HCT116 (cell line): ENCODE measurements around the gene CTIF. TPM values are rescaled to one million over a fixed set of nuclear protein-coding genes. Genes with fewer than 3 reads are reported as not detected.

Experiments
- ATAC-seq: fragments of 200-7000 bp; cut with Tn5 transposase; 2 replicates; pipeline ENCODE4 v1.9.1; 2020; ENCODE audit warnings: mild to moderate bottlenecking, moderate library complexity
- BruUV-seq: library from RNA; stranded (reverse); fragments of 400-500 nt; replicated peaks from 2 replicates; lab custom pipeline; 2021; lab: Mats Ljungman, UMichigan
- CTCF ChIA-PET: fragments of 300-600 bp; sonication (Branson Sonifier 250); formaldehyde crosslinking; loops from one replicate; lab custom pipeline; 2021; ENCODE audit warnings: antibody characterized with exemption; lab: Charles Lee
- POLR2A ChIA-PET: fragments of 300-600, 350-600 bp; sonication (Branson Sonifier 250); formaldehyde crosslinking; loops from one replicate; lab custom pipeline; 2021; ENCODE audit warnings: antibody characterized with exemption; lab: Charles Lee
- RAD21 ChIA-PET, 2 experiments: fragments of 300-600 bp; sonication (Branson Sonifier 250); formaldehyde crosslinking; loops; one replicate each; lab custom pipeline; 2023; ENCODE audit warnings: low total read pairs in 2 of 2; ENCODE audit not compliant: uncharacterized antibody in 2 of 2, unreplicated experiment in 2 of 2, low non-redundant PET in 1 of 2; lab: Charles Lee
- DNase-seq: peaks from one replicate; pipeline ENCODE4 v3.0.0-alpha.2; 2010; ENCODE audit warnings: low read depth, low spot score
- H2AFZ ChIP-seq: fragments of 200-600 bp; shearing (Covaris generic), sonication (generic); 2 replicates; pipeline ENCODE4 v1.6.1; 2017; ENCODE audit warnings: low read depth, mixed run types, mixed read lengths, antibody characterized with exemption, low read length; ENCODE audit not compliant: poor library complexity, severe bottlenecking
- H3K27ac ChIP-seq: 2 replicates; pipeline ENCODE4 v1.5.1; 2012; ENCODE audit warnings: low read depth, low read length
- H3K27me3 ChIP-seq: fragments of 200-600 bp; sonication (generic); 2 replicates; pipeline ENCODE4 v1.6.1; 2016; ENCODE audit warnings: mixed run types, low read length, mixed read lengths; ENCODE audit not compliant: insufficient read depth
- H3K36me3 ChIP-seq, 2 experiments: fragments of 200-500 bp in 1 of 2; fragments of 200-600 bp in 1 of 2; sonication (Bioruptor generic) in 1 of 2; sonication (generic) in 1 of 2; 2 replicates each; pipeline versions ENCODE4 v1.5.1 to v1.6.1; 2014 to 2016; ENCODE audit warnings: low read length in 2 of 2, inconsistent platforms in 1 of 2, mixed read lengths in 1 of 2, mixed run types in 1 of 2; ENCODE audit not compliant: insufficient read depth in 2 of 2, control insufficient read depth in 1 of 2
- H3K4me1 ChIP-seq, 2 experiments: fragments of 200-600 bp in 1 of 2; sonication (generic) in 1 of 2; 2 replicates each; pipeline versions ENCODE4 v1.5.1 to v1.6.1; 2012 to 2017; ENCODE audit warnings: low read length in 2 of 2, inconsistent platforms in 1 of 2, mild to moderate bottlenecking in 1 of 2, mixed read lengths in 1 of 2, mixed run types in 1 of 2, moderate library complexity in 1 of 2; ENCODE audit not compliant: insufficient read depth in 2 of 2, control insufficient read depth in 1 of 2
- H3K4me2 ChIP-seq: fragments of 200-600 bp; sonication (generic); 2 replicates; pipeline ENCODE4 v1.6.1; 2017; ENCODE audit warnings: mixed run types, low read length, mixed read lengths
- H3K4me3 ChIP-seq, 2 experiments: fragments of 200-600 bp in 1 of 2; sonication (generic) in 1 of 2; replicated peaks in 1 of 2; 2 replicates each; pipeline ENCODE4 v1.5.1; 2011 to 2016; ENCODE audit warnings: low read length in 2 of 2, control low read depth in 1 of 2, low read depth in 1 of 2, mild to moderate bottlenecking in 1 of 2, mixed read lengths in 1 of 2, mixed run types in 1 of 2
- H3K79me2 ChIP-seq: fragments of 200-600 bp; sonication (generic); 2 replicates; pipeline ENCODE4 v1.6.1; 2017; ENCODE audit warnings: mild to moderate bottlenecking, mixed run types, low read length, moderate library complexity, mixed read lengths; ENCODE audit not compliant: insufficient read depth
- H3K9ac ChIP-seq: fragments of 200-600 bp; sonication (generic); 2 replicates; pipeline ENCODE4 v1.6.1; 2016; ENCODE audit warnings: low read length, mixed read lengths
- H3K9me2 ChIP-seq: fragments of 200-600 bp; sonication (generic), shearing (Covaris generic); 2 replicates; pipeline ENCODE4 v1.6.1; 2017; ENCODE audit warnings: mixed run types, mild to moderate bottlenecking, moderate library complexity; ENCODE audit not compliant: insufficient read depth
- H3K9me3 ChIP-seq, 2 experiments: fragments of 200-500 bp in 1 of 2; fragments of 200-600 bp in 1 of 2; sonication (Bioruptor generic) in 1 of 2; sonication (generic) in 1 of 2; 2 replicates each; pipeline ENCODE4 v1.6.1; 2014 to 2017; ENCODE audit warnings: low read length in 2 of 2, mixed read lengths in 2 of 2, inconsistent platforms in 1 of 2, low read depth in 1 of 2, mild to moderate bottlenecking in 1 of 2, mixed run types in 1 of 2, moderate library complexity in 1 of 2; ENCODE audit not compliant: control insufficient read depth in 1 of 2, insufficient read depth in 1 of 2
- H4K20me1 ChIP-seq: fragments of 200-600 bp; sonication (generic), shearing (Covaris generic); 2 replicates; pipeline ENCODE4 v1.6.1; 2017; ENCODE audit warnings: mixed run types, mild to moderate bottlenecking, moderate library complexity; ENCODE audit not compliant: insufficient read depth
- CEBPB ChIP-seq: IDR thresholded peaks from 2 replicates; pipeline ENCODE4 v1.6.1; 2012; ENCODE audit warnings: low read depth
- EGR1 ChIP-seq: IDR thresholded peaks from 2 replicates; pipeline ENCODE4 v1.6.1; 2012; ENCODE audit warnings: low read depth
- ELF1 ChIP-seq: IDR thresholded peaks from 2 replicates; pipeline ENCODE4 v1.6.1; 2012; ENCODE audit warnings: low read depth, borderline replicate concordance
- EZH2 ChIP-seq: fragments of 200-600 bp; sonication (generic); IDR thresholded peaks from 2 replicates; pipeline ENCODE4 v1.6.1; 2017; ENCODE audit warnings: antibody characterized with exemption, mixed run types
- FOSL1 ChIP-seq: IDR thresholded peaks from 2 replicates; pipeline ENCODE4 v1.6.1; 2012; ENCODE audit warnings: low read depth
- JUND ChIP-seq: IDR thresholded peaks from 2 replicates; pipeline ENCODE4 v1.6.1; 2012
- POLR2A ChIP-seq: IDR thresholded peaks from 2 replicates; pipeline ENCODE4 v1.7.0; 2011; ENCODE audit warnings: borderline replicate concordance; ENCODE audit not compliant: insufficient read depth, insufficient read length; ENCODE audit errors: extremely low read depth
- POLR2AphosphoS5 ChIP-seq: IDR thresholded peaks from 2 replicates; pipeline ENCODE4 v1.6.1; 2011; ENCODE audit warnings: mild to moderate bottlenecking, low read depth, low read length, moderate library complexity
- RAD21 ChIP-seq: IDR thresholded peaks from 2 replicates; pipeline ENCODE4 v1.6.1; 2012; ENCODE audit warnings: low read depth, mild to moderate bottlenecking
- SP1 ChIP-seq: IDR thresholded peaks from 2 replicates; pipeline ENCODE4 v1.6.1; 2012; ENCODE audit warnings: low read depth
- SRF ChIP-seq: IDR thresholded peaks from 2 replicates; pipeline ENCODE4 v1.6.1; 2012; ENCODE audit warnings: low read depth
- TCF7L2 ChIP-seq: IDR thresholded peaks from 2 replicates; pipeline ENCODE4 v1.7.0; 2011; ENCODE audit warnings: borderline replicate concordance, inconsistent platforms; ENCODE audit not compliant: insufficient read depth, insufficient read length; ENCODE audit errors: extremely low read depth
- YY1 ChIP-seq: IDR thresholded peaks from 2 replicates; pipeline ENCODE4 v1.6.1; 2011; ENCODE audit warnings: low read length, low read depth, moderate library complexity, mild to moderate bottlenecking; ENCODE audit not compliant: insufficient replicate concordance; ENCODE audit errors: extremely low read depth
- ZFX ChIP-seq: fragments of 450-650 bp; IDR thresholded peaks from 2 replicates; pipeline ENCODE4 v1.6.1; 2017
- ZNF274 ChIP-seq: fragments of 200-500 bp; sonication (Bioruptor generic); IDR thresholded peaks from 2 replicates; pipeline ENCODE4 v1.6.1; 2014; ENCODE audit warnings: mild to moderate bottlenecking, low read depth, low read length, inconsistent platforms
- intact Hi-C: fragments of 100-400 bp; cut with micrococcal nuclease; formaldehyde crosslinking; loops from 2 replicates; pipeline ENCODE4 v1.10.0; 2022
- total RNA-seq: library from RNA; stranded (reverse); gene quantifications from one replicate; pipeline ENCODE4 v1.2.1, GENCODE V29; 2021; ENCODE audit not compliant: unreplicated experiment
- TF ChIP-seq, protein P1 (sequence below), 3 experiments: fragments of 200-600 bp in 1 of 3; sonication (generic) in 1 of 3; IDR thresholded peaks in 2 of 3; conservative IDR thresholded peaks in 1 of 3; 2 replicates each; pipeline ENCODE4 v1.5.1; 2012 to 2017; ENCODE audit warnings: low read depth in 2 of 3, low read length in 2 of 3, antibody characterized with exemption in 1 of 3, borderline replicate concordance in 1 of 3, control low read depth in 1 of 3, mild to moderate bottlenecking in 1 of 3, mixed read lengths in 1 of 3, mixed run types in 1 of 3, moderate library complexity in 1 of 3; ENCODE audit not compliant: insufficient read depth in 1 of 3
- TF ChIP-seq, protein P2 (sequence below): IDR thresholded peaks from 2 replicates; pipeline ENCODE4 v1.6.1; 2012
- TF ChIP-seq, protein P3 (sequence below): IDR thresholded peaks from 2 replicates; pipeline ENCODE4 v1.6.1; 2012; ENCODE audit warnings: low read depth
- TF ChIP-seq, protein P4 (sequence below): IDR thresholded peaks from 2 replicates; pipeline ENCODE4 v1.6.1; 2012

The CTIF gene
- total RNA-seq, 1 experiment from 2014 or later = 19.7 TPM

DNA sequence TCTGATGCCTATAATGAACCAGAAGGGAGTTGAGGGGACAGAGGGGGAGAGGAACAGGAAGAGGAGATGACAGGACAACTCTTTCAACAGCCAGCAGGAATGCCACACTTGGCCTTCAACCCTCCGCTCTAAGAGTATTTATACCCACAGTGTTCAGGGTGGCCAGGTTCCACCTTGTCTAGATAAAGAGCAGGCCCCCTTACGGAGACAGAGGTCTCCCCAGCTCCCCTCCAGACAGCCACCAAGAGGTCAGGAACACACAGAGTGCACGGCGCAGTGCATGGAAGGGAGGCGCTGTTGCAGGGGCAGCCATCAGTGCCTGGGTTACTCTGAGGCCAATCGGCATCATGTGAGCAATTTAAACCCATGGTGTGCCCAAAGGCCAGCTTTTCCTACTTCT is 235.0 kb downstream of the CTIF start:
- no TSS peak for BruUV-seq
- Histone ChIP-seq H3K27me3 (no peaks in the 10 kb centered on the region), H3K79me2 (no peaks in the 10 kb centered on the region), H3K27ac (no peak overlapping the region), H3K4me3 (no peak overlapping the region), H4K20me1 (no peaks in the 10 kb centered on the region), H3K4me2 (no peak overlapping the region), H3K9ac (no peak overlapping the region), H3K4me1 (peaks cover 5 to 12% of the 10 kb centered on the region in 2 experiments; a peak in 3 of 4 replicates), H2AFZ (no peak overlapping the region), H3K36me3 (no peaks in the 10 kb centered on the region), H3K9me2 (no peaks in the 10 kb centered on the region), H3K9me3 (no peaks in the 10 kb centered on the region)
- RAD21 ChIA-PET = no interaction called here
- CTCF ChIA-PET = no interaction called here
- POLR2A ChIA-PET = no interaction called here
- ATAC-seq (no peak), DNase-seq (no peak)
- intact Hi-C loops = loop anchor here (10.0 kb wide), 2 partner anchors 171 to 251 kb away; no protein-coding TSS in a partner anchor
- TF ChIP-seq EGR1 (no peak), TCF7L2 (no peak), SRF (no peak), EZH2 (no peak), ZNF274 (no peak), RAD21 (no peak), FOSL1 (no peak), JUND (no peak), CEBPB (no peak), YY1 (no peak), ZFX (no peak), POLR2AphosphoS5 (no peak), ELF1 (no peak), SP1 (no peak), POLR2A (no peak)
- TF ChIP-seq, protein P1, sequence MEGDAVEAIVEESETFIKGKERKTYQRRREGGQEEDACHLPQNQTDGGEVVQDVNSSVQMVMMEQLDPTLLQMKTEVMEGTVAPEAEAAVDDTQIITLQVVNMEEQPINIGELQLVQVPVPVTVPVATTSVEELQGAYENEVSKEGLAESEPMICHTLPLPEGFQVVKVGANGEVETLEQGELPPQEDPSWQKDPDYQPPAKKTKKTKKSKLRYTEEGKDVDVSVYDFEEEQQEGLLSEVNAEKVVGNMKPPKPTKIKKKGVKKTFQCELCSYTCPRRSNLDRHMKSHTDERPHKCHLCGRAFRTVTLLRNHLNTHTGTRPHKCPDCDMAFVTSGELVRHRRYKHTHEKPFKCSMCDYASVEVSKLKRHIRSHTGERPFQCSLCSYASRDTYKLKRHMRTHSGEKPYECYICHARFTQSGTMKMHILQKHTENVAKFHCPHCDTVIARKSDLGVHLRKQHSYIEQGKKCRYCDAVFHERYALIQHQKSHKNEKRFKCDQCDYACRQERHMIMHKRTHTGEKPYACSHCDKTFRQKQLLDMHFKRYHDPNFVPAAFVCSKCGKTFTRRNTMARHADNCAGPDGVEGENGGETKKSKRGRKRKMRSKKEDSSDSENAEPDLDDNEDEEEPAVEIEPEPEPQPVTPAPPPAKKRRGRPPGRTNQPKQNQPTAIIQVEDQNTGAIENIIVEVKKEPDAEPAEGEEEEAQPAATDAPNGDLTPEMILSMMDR (IDR thresholded peaks at IDR 0.05 in 2 of 3, conservative IDR thresholded peaks at IDR 0.05 in 1 of 3; ENCODE audit: borderline replicate concordance in 1 of 3, insufficient read depth in 1 of 3, low read depth in 2 of 3, low read length in 2 of 3) = no peak
- TF ChIP-seq, protein P2, sequence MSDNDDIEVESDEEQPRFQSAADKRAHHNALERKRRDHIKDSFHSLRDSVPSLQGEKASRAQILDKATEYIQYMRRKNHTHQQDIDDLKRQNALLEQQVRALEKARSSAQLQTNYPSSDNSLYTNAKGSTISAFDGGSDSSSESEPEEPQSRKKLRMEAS = no peak
- TF ChIP-seq, protein P3, sequence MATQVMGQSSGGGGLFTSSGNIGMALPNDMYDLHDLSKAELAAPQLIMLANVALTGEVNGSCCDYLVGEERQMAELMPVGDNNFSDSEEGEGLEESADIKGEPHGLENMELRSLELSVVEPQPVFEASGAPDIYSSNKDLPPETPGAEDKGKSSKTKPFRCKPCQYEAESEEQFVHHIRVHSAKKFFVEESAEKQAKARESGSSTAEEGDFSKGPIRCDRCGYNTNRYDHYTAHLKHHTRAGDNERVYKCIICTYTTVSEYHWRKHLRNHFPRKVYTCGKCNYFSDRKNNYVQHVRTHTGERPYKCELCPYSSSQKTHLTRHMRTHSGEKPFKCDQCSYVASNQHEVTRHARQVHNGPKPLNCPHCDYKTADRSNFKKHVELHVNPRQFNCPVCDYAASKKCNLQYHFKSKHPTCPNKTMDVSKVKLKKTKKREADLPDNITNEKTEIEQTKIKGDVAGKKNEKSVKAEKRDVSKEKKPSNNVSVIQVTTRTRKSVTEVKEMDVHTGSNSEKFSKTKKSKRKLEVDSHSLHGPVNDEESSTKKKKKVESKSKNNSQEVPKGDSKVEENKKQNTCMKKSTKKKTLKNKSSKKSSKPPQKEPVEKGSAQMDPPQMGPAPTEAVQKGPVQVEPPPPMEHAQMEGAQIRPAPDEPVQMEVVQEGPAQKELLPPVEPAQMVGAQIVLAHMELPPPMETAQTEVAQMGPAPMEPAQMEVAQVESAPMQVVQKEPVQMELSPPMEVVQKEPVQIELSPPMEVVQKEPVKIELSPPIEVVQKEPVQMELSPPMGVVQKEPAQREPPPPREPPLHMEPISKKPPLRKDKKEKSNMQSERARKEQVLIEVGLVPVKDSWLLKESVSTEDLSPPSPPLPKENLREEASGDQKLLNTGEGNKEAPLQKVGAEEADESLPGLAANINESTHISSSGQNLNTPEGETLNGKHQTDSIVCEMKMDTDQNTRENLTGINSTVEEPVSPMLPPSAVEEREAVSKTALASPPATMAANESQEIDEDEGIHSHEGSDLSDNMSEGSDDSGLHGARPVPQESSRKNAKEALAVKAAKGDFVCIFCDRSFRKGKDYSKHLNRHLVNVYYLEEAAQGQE = no peak
- TF ChIP-seq, protein P4, sequence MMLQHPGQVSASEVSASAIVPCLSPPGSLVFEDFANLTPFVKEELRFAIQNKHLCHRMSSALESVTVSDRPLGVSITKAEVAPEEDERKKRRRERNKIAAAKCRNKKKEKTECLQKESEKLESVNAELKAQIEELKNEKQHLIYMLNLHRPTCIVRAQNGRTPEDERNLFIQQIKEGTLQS = no peak
